Stimulated activated naive CD8-positive, alpha-beta T cell treated with anti-CD3 and anti-CD28 coated beads, Interleukin-15, amount 100 ng/mL, for 72 hours (primary cell): ENCODE data around the gene PCTP.

Source experiments
- ATAC-seq: fragments of 150-1000 bp; cut with Tn5 transposase; 2 replicates; pipeline ENCODE4 v1.10.0; 2021; ENCODE audit warnings: mild to moderate bottlenecking, moderate library complexity
- DNase-seq, 2 donors: peaks; one replicate each; pipeline ENCODE4 v3.0.0; 2021 to 2022
- H3K27ac Mint-ChIP-seq, 2 donors: one replicate each; pipeline ENCODE4 v1.8.0; 2022; ENCODE audit warnings: mild to moderate bottlenecking in 2 of 2, mixed read lengths in 2 of 2, moderate library complexity in 2 of 2
- H3K27me3 Mint-ChIP-seq: one replicate; pipeline ENCODE4 v1.8.0; 2022; ENCODE audit warnings: mixed read lengths
- H3K4me1 Mint-ChIP-seq: one replicate; pipeline ENCODE4 v1.8.0; 2022; ENCODE audit warnings: mild to moderate bottlenecking, mixed read lengths
- H3K4me3 Mint-ChIP-seq, 2 donors: one replicate each; pipeline ENCODE4 v1.8.0; 2022; ENCODE audit warnings: mild to moderate bottlenecking in 2 of 2, mixed read lengths in 2 of 2, moderate library complexity in 1 of 2
- H3K9me3 Mint-ChIP-seq, 2 donors: one replicate each; pipeline ENCODE4 v1.8.0; 2022; ENCODE audit warnings: mixed read lengths in 2 of 2

The PCTP gene

DNA sequence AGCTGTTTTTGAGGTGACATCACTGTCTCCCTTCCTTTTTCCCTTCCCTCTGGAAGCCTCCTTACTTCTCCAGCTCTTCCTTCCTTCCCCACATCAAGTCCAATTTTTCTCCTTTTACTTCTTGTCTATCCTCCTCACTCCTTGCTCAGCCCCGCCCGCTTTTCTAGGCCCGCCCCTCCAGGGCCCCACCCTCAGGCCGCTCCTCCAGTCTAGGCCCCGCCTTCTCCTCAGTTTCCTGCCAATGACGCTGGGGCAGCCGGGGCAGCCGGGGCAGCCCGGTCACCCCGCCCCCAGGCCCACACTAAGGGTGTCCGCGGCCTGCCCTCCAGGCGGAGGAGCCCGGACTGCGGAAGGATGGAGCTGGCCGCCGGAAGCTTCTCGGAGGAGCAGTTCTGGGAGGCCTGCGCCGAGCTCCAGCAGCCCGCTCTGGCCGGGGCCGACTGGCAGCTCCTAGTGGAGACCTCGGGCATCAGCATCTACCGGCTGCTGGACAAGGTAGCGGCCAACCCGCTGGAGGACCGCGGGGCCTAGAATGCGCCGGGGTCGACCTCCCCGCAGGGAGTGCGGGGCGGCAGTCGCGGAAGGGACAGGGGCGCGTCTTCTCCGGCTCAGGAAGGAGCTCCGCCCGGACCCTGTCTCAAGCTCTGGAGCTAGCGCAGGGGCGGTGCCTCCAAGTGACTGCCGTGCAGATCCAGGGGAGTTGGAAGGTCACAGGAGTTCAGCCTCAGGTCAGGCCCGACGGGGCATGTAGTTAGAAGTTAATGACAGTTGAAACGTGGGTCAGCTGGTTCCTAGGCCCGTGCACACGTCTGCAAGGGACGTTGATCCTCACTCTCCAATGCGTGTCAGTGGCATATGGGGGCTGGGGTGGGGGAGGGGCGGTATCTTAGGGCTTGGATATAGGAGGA, at the start of gene PCTP:
PCTP (plus strand) TSS at position 302 of the 908 bp plus-strand sequence; CDS start at position 355, 53 bp downstream.
- Mint-ChIP-seq H3K27me3 (peaks cover 24% of the 10 kb centered on the region), H3K9me3 (no peaks in the 10 kb centered on the region), H3K27ac (peak within 1 kb of the TSS; percentile 78), H3K4me3 (peak within 1 kb of the TSS; percentile 81 to 88), H3K4me1 (peaks cover 15% of the 10 kb centered on the region)
- DNase-seq (peak; percentile 85 to 88), ATAC-seq (peak; percentile 97)

DNA sequence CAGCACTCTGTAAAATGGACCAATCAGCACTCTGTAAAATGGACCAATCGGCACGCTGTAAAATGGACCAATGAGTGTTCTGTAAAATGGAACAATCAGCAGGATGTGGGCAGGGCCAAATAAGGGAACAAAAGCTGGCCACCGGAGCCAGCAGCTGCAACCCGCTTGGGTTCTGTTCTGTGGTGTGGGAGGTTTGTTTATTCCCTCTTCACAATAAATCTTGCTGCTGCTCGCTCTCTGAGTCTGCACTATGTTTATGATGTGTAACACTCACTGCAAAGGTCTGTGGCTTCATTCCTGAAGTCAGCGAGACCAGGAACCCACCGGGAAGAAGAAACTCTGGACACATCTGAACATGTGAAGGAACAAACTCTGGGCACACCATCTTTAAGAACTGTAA, 48.7 kb upstream of the PCTP start:
- Mint-ChIP-seq H3K4me3 (no peak overlapping the region), H3K27ac (no peak overlapping the region), H3K4me1 (no peaks in the 10 kb centered on the region), H3K27me3 (peaks cover 61% of the 10 kb centered on the region), H3K9me3 (peaks cover 10 to 20% of the 10 kb centered on the region in 2 donors)
- no peak for DNase-seq
- ATAC-seq, result no peak

DNA sequence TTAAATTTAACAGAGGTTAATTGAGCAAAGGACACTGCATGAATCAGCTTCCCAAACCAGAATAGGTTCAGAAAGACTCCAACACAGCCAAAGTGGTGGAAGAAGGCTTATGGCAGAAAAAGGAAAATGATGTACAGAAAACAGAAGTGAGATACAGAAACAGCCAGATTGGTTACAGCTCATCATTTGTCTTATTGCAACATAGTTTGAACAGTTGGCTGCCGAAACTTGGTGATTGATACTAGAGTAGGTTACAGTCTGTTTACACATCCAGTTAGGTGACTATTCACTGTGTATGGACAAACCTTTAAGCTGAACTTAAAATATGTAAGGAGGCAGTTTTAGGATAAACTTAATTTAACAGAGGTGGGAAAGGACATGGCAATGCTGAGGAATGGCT, 46.5 kb upstream of the PCTP start:
- H3K27ac Mint-ChIP-seq, result no peak overlapping the region
- peaks cover 56% of the 10 kb centered on the region for H3K27me3 Mint-ChIP-seq
- peaks cover 10 to 20% of the 10 kb centered on the region in 2 donors for H3K9me3 Mint-ChIP-seq
- H3K4me1 Mint-ChIP-seq, result no peaks in the 10 kb centered on the region
- DNase-seq (no peak), ATAC-seq (no peak)
- no peak overlapping the region for H3K4me3 Mint-ChIP-seq

DNA sequence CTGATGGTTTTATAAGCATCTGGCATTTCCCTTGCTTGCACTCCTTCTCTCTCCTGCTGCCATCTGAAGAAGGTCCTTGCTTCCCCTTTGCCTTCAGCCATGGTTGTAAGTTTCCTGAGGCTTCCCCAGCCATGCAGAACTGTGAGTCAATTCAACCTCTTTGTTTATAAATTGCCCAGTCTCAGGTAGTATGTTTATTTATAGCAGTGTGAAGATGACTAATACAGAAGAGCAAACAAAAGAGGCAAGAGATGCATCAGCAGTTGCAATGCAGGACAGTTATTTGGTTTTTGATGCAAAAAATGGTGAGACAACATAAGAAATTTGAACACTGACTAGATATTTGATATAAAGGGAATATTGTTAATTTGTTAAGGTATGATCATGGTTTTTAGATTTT, 45.0 kb upstream of the PCTP start:
- no peaks in the 10 kb centered on the region for H3K4me1 Mint-ChIP-seq
- no peak for DNase-seq
- no peak for ATAC-seq
- H3K27me3 Mint-ChIP-seq, result peaks cover 55% of the 10 kb centered on the region
- H3K27ac Mint-ChIP-seq, result no peak overlapping the region
- H3K9me3 Mint-ChIP-seq, result peaks cover 10 to 19% of the 10 kb centered on the region in 2 donors
- no peak overlapping the region for H3K4me3 Mint-ChIP-seq

DNA sequence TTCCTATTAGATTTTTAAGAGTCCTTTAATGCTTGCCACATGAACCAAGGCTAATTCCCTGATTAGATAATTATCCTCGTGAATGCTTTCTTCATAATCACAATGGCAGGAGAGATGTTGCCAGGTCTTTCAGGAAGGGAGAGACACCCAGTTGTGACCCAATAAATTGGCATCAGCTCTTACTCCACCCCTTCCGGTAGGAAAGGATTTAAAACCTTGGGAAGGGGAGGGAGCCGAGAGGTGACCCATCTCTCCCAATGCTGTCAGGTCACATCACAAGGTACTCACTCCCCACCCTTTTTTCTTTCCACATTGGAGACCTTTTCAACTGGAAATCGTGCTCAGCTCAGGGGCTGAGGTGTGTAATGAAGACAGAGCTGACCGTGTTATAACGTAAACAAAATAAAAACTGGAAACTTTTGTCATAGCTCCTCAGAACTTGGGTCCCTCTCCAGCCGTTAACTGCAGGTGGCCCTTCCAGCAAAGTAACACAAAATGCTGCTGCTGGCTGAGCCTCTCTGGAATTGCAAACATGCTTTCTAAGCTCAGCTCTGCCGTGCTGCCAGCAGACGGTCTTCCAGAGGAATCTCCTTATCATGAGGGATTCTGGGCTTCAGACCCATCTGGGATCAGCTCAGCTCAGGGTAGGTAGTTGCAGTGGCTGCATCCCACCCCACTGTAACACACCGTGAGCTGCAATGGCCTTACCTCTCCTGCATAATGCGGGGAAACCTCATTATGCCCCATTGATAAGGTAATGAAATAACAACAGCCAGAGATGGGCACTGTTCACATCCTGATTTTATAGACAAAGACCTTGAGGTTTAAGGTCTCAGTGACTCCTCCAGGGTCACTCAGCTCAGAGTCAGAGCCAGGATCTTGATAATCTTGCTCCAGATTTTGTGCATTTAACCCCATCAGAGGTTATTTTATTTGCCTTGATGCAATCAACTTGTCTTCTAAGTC, 43.8 kb upstream of the PCTP start:
- no peak for ATAC-seq
- H3K4me1 Mint-ChIP-seq, result no peaks in the 10 kb centered on the region
- DNase-seq, result no peak
- peaks cover 0 to 6% of the 10 kb centered on the region in 2 donors for H3K9me3 Mint-ChIP-seq
- peaks cover 43% of the 10 kb centered on the region for H3K27me3 Mint-ChIP-seq
- H3K27ac Mint-ChIP-seq, result no peak overlapping the region
- no peak overlapping the region for H3K4me3 Mint-ChIP-seq

DNA sequence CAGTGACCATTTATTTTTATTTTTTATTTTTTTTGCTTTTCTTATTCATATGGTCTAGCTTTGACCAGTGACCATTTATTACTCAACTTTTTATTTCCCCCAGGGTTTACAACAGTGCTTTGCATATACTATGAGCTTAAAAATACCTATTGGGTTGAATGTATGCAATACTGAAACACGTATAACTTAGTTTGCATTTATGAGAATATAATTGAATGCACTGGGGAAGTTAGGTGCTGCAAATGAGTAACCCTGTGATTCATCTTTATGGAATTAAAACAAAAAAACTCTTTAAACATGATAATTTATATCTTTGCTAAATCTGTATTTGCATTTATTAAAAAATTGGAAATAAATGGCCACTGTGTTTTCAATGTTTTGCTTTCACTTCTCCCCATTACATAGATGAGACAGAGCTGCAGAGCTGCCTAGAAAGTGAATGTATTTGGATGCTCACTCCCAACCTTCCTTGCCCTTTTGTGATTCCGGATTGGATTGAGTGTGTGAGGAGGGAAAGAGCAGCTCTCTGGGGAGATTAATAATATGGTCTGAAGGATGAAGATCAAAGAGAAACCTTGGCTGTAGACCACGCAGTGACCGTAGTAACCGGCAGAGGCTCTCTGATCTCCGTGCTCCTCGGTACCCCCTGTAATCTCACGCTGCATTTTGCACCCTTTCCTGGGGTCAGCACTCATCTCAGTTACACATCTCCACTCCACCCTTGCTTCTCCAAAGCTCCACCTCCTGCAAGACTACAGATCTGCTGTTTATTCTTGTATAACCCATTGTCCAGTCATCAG, 42.5 kb upstream of the PCTP start:
- H3K27ac Mint-ChIP-seq, result no peak overlapping the region

DNA sequence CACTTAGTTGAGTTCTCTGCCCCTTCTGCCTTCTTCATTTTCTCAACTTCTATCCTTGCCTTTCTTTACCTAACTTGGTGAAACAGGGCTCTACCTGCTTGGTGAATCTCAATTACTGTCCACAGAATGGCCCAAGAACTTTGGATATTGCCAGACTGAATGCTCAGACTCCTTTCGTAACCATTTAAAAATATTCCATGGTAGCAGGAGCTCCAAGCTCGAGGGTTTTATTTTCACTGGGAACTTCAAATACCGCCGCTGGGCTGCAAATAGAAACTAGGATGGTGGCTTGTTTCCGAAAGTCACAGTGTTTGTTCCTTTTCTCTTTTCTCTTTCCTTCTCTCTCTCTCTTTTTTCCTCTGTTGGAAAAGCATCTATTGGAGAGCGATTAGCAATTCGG, 41.4 kb upstream of the PCTP start:
- Mint-ChIP-seq H3K9me3 (no peaks in the 10 kb centered on the region), H3K27me3 (peaks cover 30% of the 10 kb centered on the region), H3K27ac (no peak overlapping the region), H3K4me1 (no peaks in the 10 kb centered on the region), H3K4me3 (no peak overlapping the region)
- no peak for ATAC-seq
- no peak for DNase-seq

More for the DNA sequence above, 42.5 kb upstream of the PCTP start:
- no peak for DNase-seq
- ATAC-seq, result no peak
- Mint-ChIP-seq H3K4me1 (no peaks in the 10 kb centered on the region), H3K4me3 (no peak overlapping the region), H3K9me3 (no peaks in the 10 kb centered on the region), H3K27me3 (peaks cover 41% of the 10 kb centered on the region)

DNA sequence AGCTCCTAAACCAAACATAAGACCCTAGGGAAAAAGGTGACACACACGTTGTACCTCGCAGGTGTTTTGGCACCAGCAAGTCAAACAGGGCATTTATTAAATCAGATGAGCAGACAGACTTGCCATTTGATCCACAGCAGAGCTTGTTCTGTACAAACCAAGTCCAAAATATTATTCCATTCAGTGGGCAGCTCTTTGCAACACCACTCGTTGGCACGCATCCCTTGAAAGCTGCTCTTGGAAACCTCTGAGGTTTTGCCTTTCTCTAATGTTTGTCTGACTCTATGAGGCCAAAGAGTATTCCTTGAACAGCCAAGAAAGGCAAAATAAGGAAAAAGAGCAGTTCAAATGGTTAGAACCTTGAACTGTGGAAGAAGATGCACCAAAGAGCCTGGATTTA, 40.9 kb upstream of the PCTP start:
- H3K4me3 Mint-ChIP-seq, result no peak overlapping the region
- H3K4me1 Mint-ChIP-seq, result no peaks in the 10 kb centered on the region
- peaks cover 26% of the 10 kb centered on the region for H3K27me3 Mint-ChIP-seq

DNA sequence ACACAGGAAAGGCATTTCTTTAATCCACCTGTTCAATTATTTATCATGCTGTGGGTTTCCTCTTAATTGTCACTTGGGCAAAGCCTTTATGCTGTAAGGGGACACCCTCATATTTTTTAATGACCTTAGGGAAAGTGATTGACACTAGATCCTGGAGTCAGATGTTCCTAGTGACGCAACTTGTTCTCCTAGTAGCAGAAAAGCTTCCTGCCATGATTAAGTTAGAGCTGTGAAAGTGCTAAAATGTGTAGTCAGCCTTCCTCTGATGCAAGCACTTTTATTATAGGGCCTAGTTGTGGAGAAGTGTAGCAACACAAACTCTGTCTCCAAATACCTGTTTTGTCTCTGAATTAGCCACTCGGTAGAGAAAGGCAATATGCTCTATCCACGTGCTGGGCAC, 40.4 kb upstream of the PCTP start:
- Mint-ChIP-seq H3K27ac (no peak overlapping the region), H3K4me3 (no peak overlapping the region), H3K4me1 (no peaks in the 10 kb centered on the region), H3K9me3 (no peaks in the 10 kb centered on the region), H3K27me3 (peaks cover 26% of the 10 kb centered on the region)
- DNase-seq, result no peak
- ATAC-seq, result no peak

More for the DNA sequence above, 40.9 kb upstream of the PCTP start:
- no peak for ATAC-seq
- DNase-seq, result no peak
- no peaks in the 10 kb centered on the region for H3K9me3 Mint-ChIP-seq
- H3K27ac Mint-ChIP-seq, result no peak overlapping the region

DNA sequence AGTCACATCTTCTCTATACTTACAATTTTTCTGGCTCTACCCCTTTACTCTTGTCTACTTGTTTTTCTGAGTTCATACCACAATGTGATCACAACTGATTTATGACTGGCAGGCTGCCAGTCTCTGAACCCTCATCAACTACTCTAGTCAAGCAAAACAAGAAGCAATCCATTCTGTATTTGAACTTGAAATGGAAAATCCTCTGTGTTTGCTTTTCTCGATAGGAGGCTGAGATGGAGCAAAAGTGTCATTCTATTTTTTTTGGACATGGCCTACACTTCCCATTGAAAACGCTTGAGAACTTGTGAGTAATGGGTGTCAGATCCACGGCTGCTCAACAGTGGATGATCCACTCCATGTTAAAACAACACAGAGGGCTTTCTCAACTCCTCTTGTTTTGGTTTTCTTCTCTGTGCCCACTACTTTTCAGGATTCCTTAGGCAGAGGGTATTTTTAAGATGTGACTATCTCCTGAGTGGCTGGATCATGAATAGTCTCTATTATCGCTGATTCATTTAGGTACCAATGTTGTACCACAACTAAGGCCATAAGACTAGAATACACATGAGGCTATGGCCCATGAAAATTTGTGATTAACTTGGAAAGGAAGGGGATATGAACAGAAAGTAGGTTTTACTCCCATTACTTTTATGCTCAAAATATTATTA, 39.9 kb upstream of the PCTP start:
- Mint-ChIP-seq H3K27ac (no peak overlapping the region), H3K27me3 (peaks cover 26% of the 10 kb centered on the region), H3K4me1 (no peaks in the 10 kb centered on the region), H3K4me3 (no peak overlapping the region), H3K9me3 (no peaks in the 10 kb centered on the region)
- DNase-seq, result no peak
- no peak for ATAC-seq

DNA sequence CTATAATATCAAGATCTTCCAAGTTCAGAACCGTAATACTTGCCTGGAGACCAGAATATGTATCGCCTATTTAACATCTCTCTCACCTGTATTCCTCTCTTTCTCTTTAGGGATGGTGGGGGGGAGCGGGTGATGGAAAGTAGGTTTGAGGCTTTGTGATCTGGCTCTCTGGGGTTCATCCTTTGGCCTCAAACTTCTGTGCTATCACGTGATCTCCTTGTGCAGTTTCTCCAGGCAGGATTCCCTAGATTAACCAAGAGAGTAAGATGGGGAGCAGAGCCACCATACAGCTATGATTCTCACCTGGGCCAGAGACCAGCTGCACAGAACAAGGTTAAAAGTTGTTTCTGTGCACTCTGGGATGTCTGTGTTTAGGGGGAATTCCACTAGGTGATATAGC, 33.4 kb upstream of the PCTP start:
- DNase-seq (no peak), ATAC-seq (no peak)
- H3K4me3 Mint-ChIP-seq, result no peak overlapping the region

DNA sequence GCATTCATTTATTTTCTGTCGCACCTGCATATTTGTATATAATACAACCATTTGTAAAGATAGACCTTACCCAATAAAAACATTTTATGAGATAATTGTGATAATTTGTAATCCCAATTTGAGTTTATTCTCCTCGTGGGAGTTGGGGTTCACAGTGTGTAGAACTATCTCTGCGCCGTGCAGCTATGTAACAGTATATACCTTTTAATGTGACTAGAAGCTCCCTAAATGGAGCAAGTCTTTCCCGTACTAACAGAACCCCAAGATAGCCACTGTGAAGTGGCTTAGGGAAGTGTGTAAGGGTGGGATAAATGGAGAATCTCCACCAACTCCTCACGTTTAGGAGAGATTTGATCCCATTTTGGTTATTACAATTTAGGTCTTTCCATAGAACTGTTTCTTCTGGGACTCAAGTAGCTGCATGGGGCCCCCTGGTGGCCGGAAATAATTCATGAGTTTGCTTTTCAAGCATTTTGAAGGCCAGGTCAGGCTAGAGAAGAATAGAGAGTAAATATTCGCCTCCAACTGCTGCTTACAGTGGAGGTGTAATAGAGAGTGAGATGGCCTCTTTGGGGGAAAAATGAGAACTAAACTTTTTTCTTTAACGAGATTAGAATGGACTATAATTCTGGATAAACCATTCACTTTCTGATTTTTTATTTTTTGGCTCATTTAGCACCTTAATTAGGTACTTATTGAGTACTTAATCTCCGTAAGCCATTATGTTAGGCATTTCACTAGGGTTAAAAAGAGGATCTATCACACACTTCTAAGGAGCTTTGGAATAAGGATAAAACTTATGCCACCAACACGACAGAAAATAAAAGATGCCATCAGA, 32.7 kb upstream of the PCTP start:
- no peak overlapping the region for H3K4me3 Mint-ChIP-seq

More for the DNA sequence above, 33.4 kb upstream of the PCTP start:
- H3K27ac Mint-ChIP-seq, result no peak overlapping the region
- no peaks in the 10 kb centered on the region for H3K9me3 Mint-ChIP-seq
- H3K27me3 Mint-ChIP-seq, result peaks cover 21% of the 10 kb centered on the region
- H3K4me1 Mint-ChIP-seq, result no peaks in the 10 kb centered on the region

DNA sequence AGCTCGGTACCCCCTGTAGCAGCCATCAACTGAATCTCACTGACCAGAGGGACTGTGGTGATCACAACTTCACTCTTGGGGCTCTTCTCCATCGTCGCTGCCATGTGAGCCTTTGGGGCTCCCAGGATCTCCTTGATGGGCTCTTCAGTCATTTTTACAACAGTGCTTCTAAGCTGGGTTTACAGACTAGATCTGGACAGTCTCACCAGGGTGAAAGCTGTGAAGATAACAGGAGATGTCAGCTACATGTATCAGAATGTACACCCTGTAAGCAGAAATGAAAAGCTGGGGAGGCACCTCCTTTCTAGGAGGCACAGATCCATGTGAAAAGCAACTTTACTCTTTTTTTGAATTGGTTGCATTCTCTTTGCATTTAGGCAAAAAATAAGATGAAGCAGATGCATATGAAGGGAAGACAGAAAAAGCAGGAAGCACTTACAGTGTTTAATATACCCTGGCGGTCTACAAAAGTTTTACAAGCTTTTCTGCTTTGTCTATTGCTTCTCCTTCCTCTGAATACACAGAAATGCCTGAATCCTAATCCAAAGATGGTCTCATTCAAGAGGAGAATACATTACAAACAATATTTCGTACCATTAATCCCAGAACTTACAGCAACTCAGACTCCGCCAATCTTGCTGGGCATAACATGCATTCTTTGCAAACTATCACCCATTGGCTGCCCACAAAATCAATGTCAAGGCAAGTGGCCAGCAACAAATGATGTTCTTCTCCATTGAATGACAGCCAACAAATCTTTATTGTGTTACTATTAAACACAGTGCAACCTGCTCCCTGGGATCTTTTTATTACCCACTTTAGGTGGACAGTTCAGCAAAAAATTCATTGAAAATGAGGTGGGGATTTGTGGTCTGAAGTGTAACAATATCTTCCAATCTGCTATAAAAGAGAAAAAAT, 29.7 kb upstream of the PCTP start:
- ATAC-seq, result no peak
- no peak overlapping the region for H3K4me3 Mint-ChIP-seq
- no peaks in the 10 kb centered on the region for H3K4me1 Mint-ChIP-seq
- H3K9me3 Mint-ChIP-seq, result no peaks in the 10 kb centered on the region
- H3K27me3 Mint-ChIP-seq, result peaks cover 55% of the 10 kb centered on the region
- DNase-seq, result no peak
- no peak overlapping the region for H3K27ac Mint-ChIP-seq

More for the DNA sequence above, 32.7 kb upstream of the PCTP start:
- H3K9me3 Mint-ChIP-seq, result no peaks in the 10 kb centered on the region
- ATAC-seq (no peak), DNase-seq (peak; percentile 42 to 48)
- H3K27me3 Mint-ChIP-seq, result peaks cover 28% of the 10 kb centered on the region
- no peak overlapping the region for H3K27ac Mint-ChIP-seq
- H3K4me1 Mint-ChIP-seq, result no peaks in the 10 kb centered on the region
